NCI-H524 (cell line): Measurements from ENCODE around the gene HOXA2.
A peak's percentile ranks its signal among the peaks of the same experiment; 100 is the strongest.

Source experiments
- DNase-seq, 2 experiments: peaks; one replicate each; lab custom pipeline; 2025; lab: John Stamatoyannopoulos, UW

Gene HOXA2

GRCh38 chr7:27102581-27103442, at the start of gene HOXA2:
Gene HOXA2 (minus strand): TSS chr7:27102683. CDS start chr7:27102500, 183 bp downstream.
- DNase-seq = no peak

- no peak for DNase-seq
Measured at GRCh38 chr7:27151341-27151930, 49.0 kb upstream of the HOXA2 start.

- DNase-seq = peak in 1 of 2 experiments; percentile 65
Measured at GRCh38 chr7:27150568-27151340, 48.3 kb upstream of the HOXA2 start.

GRCh38 chr7:27149842-27150567, 47.5 kb upstream of the HOXA2 start:
- DNase-seq = peak in 1 of 2 experiments; percentile 42

GRCh38 chr7:27148756-27149641, 46.5 kb upstream of the HOXA2 start:
- DNase-seq = peak in 1 of 2 experiments; percentile 41

- DNase-seq = peak in 1 of 2 experiments; percentile 14
Measured at GRCh38 chr7:27148031-27148755, 45.7 kb upstream of the HOXA2 start.

- DNase-seq = peak in 1 of 2 experiments; percentile 23
Measured at GRCh38 chr7:27147199-27148030, 44.9 kb upstream of the HOXA2 start, which contains the start of gene HOXA6. Gene HOXA6 (minus strand): TSS chr7:27147774. CDS start chr7:27147749, 25 bp downstream.

GRCh38 chr7:27146491-27147198, 44.2 kb upstream of the HOXA2 start:
- DNase-seq = no peak

- DNase-seq = no peak
Measured at GRCh38 chr7:27145914-27146412, 43.5 kb upstream of the HOXA2 start.

- no peak for DNase-seq
Measured at GRCh38 chr7:27145165-27145913, 42.9 kb upstream of the HOXA2 start.

- DNase-seq = no peak
Measured at GRCh38 chr7:27144781-27145164, 42.3 kb upstream of the HOXA2 start.

GRCh38 chr7:27143950-27144780, 41.7 kb upstream of the HOXA2 start:
- DNase-seq = no peak

- DNase-seq = peak; percentile 86 to 92
Measured at GRCh38 chr7:27143023-27143949, 40.8 kb upstream of the HOXA2 start, which contains the start of gene HOXA5. Gene HOXA5 (minus strand): TSS chr7:27143681. CDS start chr7:27143607, 74 bp downstream.

- peak in 1 of 2 experiments; percentile 44 for DNase-seq
Measured at GRCh38 chr7:27142580-27143022, 40.1 kb upstream of the HOXA2 start.

- no peak for DNase-seq
Measured at GRCh38 chr7:27141923-27142579, 39.6 kb upstream of the HOXA2 start.
